ENCODE results near the gene DSC2.

Gene DSC2

GRCh38 chr18:31049189-31049588 is 53.0 kb downstream of the DSC2 start:
- no peak overlapping the region for H3K9ac ChIP-seq (ENCODE audit: low read depth in 1 of 2, low read length in 2 of 2)
- peaks cover 6 to 7% of the 10 kb centered on the region in 2 donors for H3K27me3 ChIP-seq (ENCODE audit: control insufficient read depth in 1 of 2, insufficient read depth in 2 of 2, low read length in 2 of 2)
- no peaks in the 10 kb centered on the region for H3K9me3 ChIP-seq (ENCODE audit: control insufficient read depth in 1 of 2, low read length in 2 of 2)
- no peak overlapping the region for H3K4me3 ChIP-seq (ENCODE audit: low read depth in 1 of 2, low read length in 2 of 2)
- H3K36me3 ChIP-seq (ENCODE audit: control insufficient read depth in 1 of 2, insufficient read depth in 2 of 2, low read length in 2 of 2) = no peaks in the 10 kb centered on the region
- H3K4me1 ChIP-seq (ENCODE audit: control insufficient read depth in 1 of 2, insufficient read depth in 2 of 2, low read length in 2 of 2) = no peaks in the 10 kb centered on the region
- H3K27ac ChIP-seq (ENCODE audit: low read depth, low read length) = no peak overlapping the region

- Histone ChIP-seq H3K27me3 (ENCODE audit: control insufficient read depth in 1 of 2, insufficient read depth in 2 of 2, low read length in 2 of 2) (peaks cover 15 to 16% of the 10 kb centered on the region in 2 donors), H3K9ac (ENCODE audit: low read depth in 1 of 2, low read length in 2 of 2) (no peak overlapping the region), H3K4me3 (ENCODE audit: low read depth in 1 of 2, low read length in 2 of 2) (no peak overlapping the region), H3K36me3 (ENCODE audit: control insufficient read depth in 1 of 2, insufficient read depth in 2 of 2, low read length in 2 of 2) (no peaks in the 10 kb centered on the region), H3K27ac (ENCODE audit: low read depth, low read length) (no peak overlapping the region), H3K9me3 (ENCODE audit: control insufficient read depth in 1 of 2, low read length in 2 of 2) (no peaks in the 10 kb centered on the region), H3K4me1 (ENCODE audit: control insufficient read depth in 1 of 2, insufficient read depth in 2 of 2, low read length in 2 of 2) (no peaks in the 10 kb centered on the region)
These were observed 54.0 kb downstream of the DSC2 start for GRCh38 chr18:31048216-31048615.

GRCh38 chr18:31046916-31047315 is 55.3 kb downstream of the DSC2 start:
- Histone ChIP-seq H3K4me3 (ENCODE audit: low read depth in 1 of 2, low read length in 2 of 2) (no peak overlapping the region), H3K27me3 (ENCODE audit: control insufficient read depth in 1 of 2, insufficient read depth in 2 of 2, low read length in 2 of 2) (peaks cover 26 to 27% of the 10 kb centered on the region in 2 donors), H3K27ac (ENCODE audit: low read depth, low read length) (no peak overlapping the region), H3K9ac (ENCODE audit: low read depth in 1 of 2, low read length in 2 of 2) (no peak overlapping the region), H3K36me3 (ENCODE audit: control insufficient read depth in 1 of 2, insufficient read depth in 2 of 2, low read length in 2 of 2) (no peaks in the 10 kb centered on the region), H3K9me3 (ENCODE audit: control insufficient read depth in 1 of 2, low read length in 2 of 2) (no peaks in the 10 kb centered on the region), H3K4me1 (ENCODE audit: control insufficient read depth in 1 of 2, insufficient read depth in 2 of 2, low read length in 2 of 2) (peaks cover 2 to 9% of the 10 kb centered on the region in 2 donors)

- H3K9me3 ChIP-seq (ENCODE audit: control insufficient read depth in 1 of 2, low read length in 2 of 2) = no peaks in the 10 kb centered on the region
- peaks cover 11 to 14% of the 10 kb centered on the region in 2 donors for H3K4me1 ChIP-seq (ENCODE audit: control insufficient read depth in 1 of 2, insufficient read depth in 2 of 2, low read length in 2 of 2)
- no peak overlapping the region for H3K27ac ChIP-seq (ENCODE audit: low read depth, low read length)
- H3K36me3 ChIP-seq (ENCODE audit: control insufficient read depth in 1 of 2, insufficient read depth in 2 of 2, low read length in 2 of 2) = no peaks in the 10 kb centered on the region
- peaks cover 39 to 40% of the 10 kb centered on the region in 2 donors for H3K27me3 ChIP-seq (ENCODE audit: control insufficient read depth in 1 of 2, insufficient read depth in 2 of 2, low read length in 2 of 2)
- H3K9ac ChIP-seq (ENCODE audit: low read depth in 1 of 2, low read length in 2 of 2) = no peak overlapping the region
- no peak overlapping the region for H3K4me3 ChIP-seq (ENCODE audit: low read depth in 1 of 2, low read length in 2 of 2)
These were observed 56.6 kb downstream of the DSC2 start for GRCh38 chr18:31045599-31045998.

GRCh38 chr18:31044926-31045325 is 57.3 kb downstream of the DSC2 start:
- no peaks in the 10 kb centered on the region for H3K9me3 ChIP-seq (ENCODE audit: control insufficient read depth in 1 of 2, low read length in 2 of 2)
- H3K4me1 ChIP-seq (ENCODE audit: control insufficient read depth in 1 of 2, insufficient read depth in 2 of 2, low read length in 2 of 2) = peaks cover 11 to 15% of the 10 kb centered on the region in 2 donors
- H3K9ac ChIP-seq (ENCODE audit: low read depth in 1 of 2, low read length in 2 of 2) = no peak overlapping the region
- no peak overlapping the region for H3K27ac ChIP-seq (ENCODE audit: low read depth, low read length)
- H3K27me3 ChIP-seq (ENCODE audit: control insufficient read depth in 1 of 2, insufficient read depth in 2 of 2, low read length in 2 of 2) = peaks cover 46 to 47% of the 10 kb centered on the region in 2 donors
- no peak overlapping the region for H3K4me3 ChIP-seq (ENCODE audit: low read depth in 1 of 2, low read length in 2 of 2)
- no peaks in the 10 kb centered on the region for H3K36me3 ChIP-seq (ENCODE audit: control insufficient read depth in 1 of 2, insufficient read depth in 2 of 2, low read length in 2 of 2)

- Histone ChIP-seq H3K4me1 (ENCODE audit: control insufficient read depth in 1 of 2, insufficient read depth in 2 of 2, low read length in 2 of 2) (peaks cover 11 to 15% of the 10 kb centered on the region in 2 donors), H3K9me3 (ENCODE audit: control insufficient read depth in 1 of 2, low read length in 2 of 2) (no peaks in the 10 kb centered on the region), H3K36me3 (ENCODE audit: control insufficient read depth in 1 of 2, insufficient read depth in 2 of 2, low read length in 2 of 2) (no peaks in the 10 kb centered on the region), H3K27ac (ENCODE audit: low read depth, low read length) (no peak overlapping the region), H3K4me3 (ENCODE audit: low read depth in 1 of 2, low read length in 2 of 2) (no peak overlapping the region), H3K9ac (ENCODE audit: low read depth in 1 of 2, low read length in 2 of 2) (no peak overlapping the region), H3K27me3 (ENCODE audit: control insufficient read depth in 1 of 2, insufficient read depth in 2 of 2, low read length in 2 of 2) (peaks cover 46 to 56% of the 10 kb centered on the region in 2 donors)
These were observed 58.5 kb downstream of the DSC2 start for GRCh38 chr18:31043709-31044108.

- H3K27me3 ChIP-seq (ENCODE audit: control insufficient read depth in 1 of 2, insufficient read depth in 2 of 2, low read length in 2 of 2) = peaks cover 49 to 56% of the 10 kb centered on the region in 2 donors
- no peaks in the 10 kb centered on the region for H3K9me3 ChIP-seq (ENCODE audit: control insufficient read depth in 1 of 2, low read length in 2 of 2)
- no peak within 1 kb of the TSS for H3K9ac ChIP-seq (ENCODE audit: low read depth in 1 of 2, low read length in 2 of 2)
- peak within 1 kb of the TSS; percentile 52 to 53 for H3K4me3 ChIP-seq (ENCODE audit: low read depth in 1 of 2, low read length in 2 of 2)
- peaks cover 11 to 15% of the 10 kb centered on the region in 2 donors for H3K4me1 ChIP-seq (ENCODE audit: control insufficient read depth in 1 of 2, insufficient read depth in 2 of 2, low read length in 2 of 2)
- no peaks in the 10 kb centered on the region for H3K36me3 ChIP-seq (ENCODE audit: control insufficient read depth in 1 of 2, insufficient read depth in 2 of 2, low read length in 2 of 2)
- H3K27ac ChIP-seq (ENCODE audit: low read depth, low read length) = no peak within 1 kb of the TSS
These were observed 59.6 kb downstream of the DSC2 start, which contains the start of gene DSC3 for GRCh38 chr18:31042406-31043181. Gene DSC3, minus strand, starts transcription at chr18:31042742. Its CDS starts 82 bp downstream, at chr18:31042660.

- Histone ChIP-seq H3K27ac (ENCODE audit: low read depth, low read length) (no peak overlapping the region), H3K36me3 (ENCODE audit: control insufficient read depth in 1 of 2, insufficient read depth in 2 of 2, low read length in 2 of 2) (no peaks in the 10 kb centered on the region), H3K9ac (ENCODE audit: low read depth in 1 of 2, low read length in 2 of 2) (no peak overlapping the region), H3K27me3 (ENCODE audit: control insufficient read depth in 1 of 2, insufficient read depth in 2 of 2, low read length in 2 of 2) (peaks cover 49 to 56% of the 10 kb centered on the region in 2 donors), H3K4me1 (ENCODE audit: control insufficient read depth in 1 of 2, insufficient read depth in 2 of 2, low read length in 2 of 2) (peaks cover 11 to 15% of the 10 kb centered on the region in 2 donors), H3K9me3 (ENCODE audit: control insufficient read depth in 1 of 2, low read length in 2 of 2) (no peaks in the 10 kb centered on the region), H3K4me3 (ENCODE audit: low read depth in 1 of 2, low read length in 2 of 2) (peak overlapping the region; percentile 52 to 53)
These were observed 60.2 kb downstream of the DSC2 start for GRCh38 chr18:31042084-31042405.

GRCh38 chr18:31041271-31042083 is 60.7 kb downstream of the DSC2 start:
- Histone ChIP-seq H3K4me3 (ENCODE audit: low read depth in 1 of 2, low read length in 2 of 2) (peak overlapping the region; percentile 52 to 53), H3K9me3 (ENCODE audit: control insufficient read depth in 1 of 2, low read length in 2 of 2) (no peaks in the 10 kb centered on the region), H3K27me3 (ENCODE audit: control insufficient read depth in 1 of 2, insufficient read depth in 2 of 2, low read length in 2 of 2) (peaks cover 49 to 56% of the 10 kb centered on the region in 2 donors), H3K27ac (ENCODE audit: low read depth, low read length) (no peak overlapping the region), H3K9ac (ENCODE audit: low read depth in 1 of 2, low read length in 2 of 2) (no peak overlapping the region), H3K4me1 (ENCODE audit: control insufficient read depth in 1 of 2, insufficient read depth in 2 of 2, low read length in 2 of 2) (peaks cover 11 to 15% of the 10 kb centered on the region in 2 donors), H3K36me3 (ENCODE audit: control insufficient read depth in 1 of 2, insufficient read depth in 2 of 2, low read length in 2 of 2) (no peaks in the 10 kb centered on the region)

GRCh38 chr18:31040686-31041270 is 61.4 kb downstream of the DSC2 start:
- Histone ChIP-seq H3K36me3 (ENCODE audit: control insufficient read depth in 1 of 2, insufficient read depth in 2 of 2, low read length in 2 of 2) (no peaks in the 10 kb centered on the region), H3K4me1 (ENCODE audit: control insufficient read depth in 1 of 2, insufficient read depth in 2 of 2, low read length in 2 of 2) (peaks cover 11 to 15% of the 10 kb centered on the region in 2 donors), H3K27me3 (ENCODE audit: control insufficient read depth in 1 of 2, insufficient read depth in 2 of 2, low read length in 2 of 2) (peaks cover 45 to 56% of the 10 kb centered on the region in 2 donors), H3K4me3 (ENCODE audit: low read depth in 1 of 2, low read length in 2 of 2) (peak overlapping the region in 1 of 2 donors; percentile 42), H3K27ac (ENCODE audit: low read depth, low read length) (no peak overlapping the region), H3K9me3 (ENCODE audit: control insufficient read depth in 1 of 2, low read length in 2 of 2) (no peaks in the 10 kb centered on the region), H3K9ac (ENCODE audit: low read depth in 1 of 2, low read length in 2 of 2) (no peak overlapping the region)

Measured in duodenal mucosa (tissue), 2 donors.